PC-3 (cell line): ENCODE results near the gene ZNF343. TPM values are rescaled to one million over a fixed set of nuclear protein-coding genes. Genes with fewer than 3 reads are reported as not detected.

ENCODE experiments used
- ATAC-seq: fragments of 200-7000 bp; cut with Tn5 transposase; 2 replicates; pipeline ENCODE4 v1.9.1; 2020; ENCODE audit warnings: mild to moderate bottlenecking, moderate library complexity
- BruUV-seq: library from RNA; stranded (reverse); fragments of 400-500 nt; replicated peaks from 2 replicates; lab custom pipeline; 2021; lab: Mats Ljungman, UMichigan
- CTCF ChIA-PET: fragments of 300-600 bp; sonication (Branson Sonifier 250); formaldehyde crosslinking; loops from one replicate; lab custom pipeline; 2022; ENCODE audit warnings: antibody characterized with exemption; lab: Charles Lee
- POLR2A ChIA-PET: fragments of 300-600 bp; sonication (Branson Sonifier 250); formaldehyde crosslinking; loops from one replicate; lab custom pipeline; 2022; ENCODE audit warnings: antibody characterized with exemption; ENCODE audit not compliant: unreplicated experiment; lab: Charles Lee
- DNase-seq: peaks from one replicate; pipeline ENCODE4 v3.0.0-alpha.2; 2015
- H2AFZ ChIP-seq: fragments of 300-600 bp; sonication (generic); 2 replicates; pipeline ENCODE4 v1.6.0; 2016; ENCODE audit warnings: antibody characterized with exemption, low read length
- H3F3A ChIP-seq: fragments of 300-600 bp; sonication (generic); one replicate; pipeline ENCODE4 v1.6.0; 2017; ENCODE audit warnings: antibody characterized with exemption, low read length, control low read depth, mild to moderate bottlenecking; ENCODE audit not compliant: unreplicated experiment
- H3K27ac ChIP-seq: fragments of 300-600 bp; sonication (generic); 2 replicates; pipeline ENCODE4 v1.5.1; 2016; ENCODE audit warnings: mild to moderate bottlenecking, low read length
- H3K27me3 ChIP-seq: fragments of 300-600 bp; sonication (generic); 2 replicates; pipeline ENCODE4 v1.6.1; 2016; ENCODE audit warnings: low read length, mixed read lengths
- H3K36me3 ChIP-seq: fragments of 300-600 bp; sonication (generic); 2 replicates; pipeline ENCODE4 v1.6.1; 2016; ENCODE audit warnings: low read depth, mixed run types, low read length, mixed read lengths
- H3K4me1 ChIP-seq: fragments of 300-600 bp; sonication (generic); 2 replicates; pipeline ENCODE4 v1.5.1; 2016; ENCODE audit warnings: low read length; ENCODE audit not compliant: insufficient read depth
- H3K4me2 ChIP-seq: fragments of 300-600 bp; sonication (generic); 2 replicates; pipeline ENCODE4 v1.6.0; 2016; ENCODE audit warnings: low read length
- H3K4me3 ChIP-seq: fragments of 300-600 bp; sonication (generic); 2 replicates; pipeline ENCODE4 v1.5.1; 2016; ENCODE audit warnings: mild to moderate bottlenecking, low read length, mixed read lengths
- H3K79me2 ChIP-seq: fragments of 300-600 bp; sonication (generic); 2 replicates; pipeline ENCODE4 v1.6.1; 2017; ENCODE audit warnings: low read length, mixed read lengths
- H3K9ac ChIP-seq: fragments of 300-600 bp; sonication (generic); 2 replicates; pipeline ENCODE4 v1.6.0; 2016; ENCODE audit warnings: mild to moderate bottlenecking, low read length
- H3K9me2 ChIP-seq: fragments of 300-600 bp; sonication (generic); replicated peaks from 2 replicates; pipeline ENCODE4 v1.6.1; 2016; ENCODE audit warnings: mixed run types, low read length, mixed read lengths
- H3K9me3 ChIP-seq: fragments of 300-600 bp; sonication (generic); 2 replicates; pipeline ENCODE4 v1.6.1; 2016; ENCODE audit warnings: low read length, mixed read lengths
- H4K20me1 ChIP-seq: fragments of 300-600 bp; sonication (generic); 2 replicates; pipeline ENCODE4 v1.6.1; 2016; ENCODE audit warnings: low read length, mixed read lengths
- CTCF ChIP-seq: fragments of 300-600 bp; sonication (generic); conservative IDR thresholded peaks from 2 replicates; pipeline ENCODE4 v1.5.1; 2017; ENCODE audit warnings: antibody characterized with exemption, low read depth, mild to moderate bottlenecking, low read length
- EZH2 ChIP-seq: fragments of 300-600 bp; sonication (generic); IDR thresholded peaks from one replicate; pipeline ENCODE4 v1.6.1; 2017; ENCODE audit warnings: antibody characterized with exemption, mild to moderate bottlenecking, low read length; ENCODE audit not compliant: unreplicated experiment
- EZH2phosphoT487 ChIP-seq: fragments of 300-600 bp; sonication (generic); IDR thresholded peaks from 2 replicates; pipeline ENCODE4 v1.6.1; 2018; ENCODE audit warnings: mild to moderate bottlenecking, antibody characterized with exemption, low read length, borderline replicate concordance
- intact Hi-C: fragments of 100-400 bp; cut with micrococcal nuclease; formaldehyde crosslinking; loops from 2 replicates; pipeline ENCODE4 v1.9.0; 2023
- total RNA-seq: library from RNA; depleted of rRNA; stranded (reverse); fragments of >200 nt; gene quantifications from 2 replicates; pipeline ENCODE4 v1.2.3, GENCODE V29; 2014

The ZNF343 gene
- total RNA-seq, 1 experiment from 2014 or later = 7.7 TPM

- no peak for TF ChIP-seq EZH2
- ATAC-seq (no peak), DNase-seq (no peak)
- Histone ChIP-seq H3F3A (no peaks in the 10 kb centered on the region), H3K36me3 (no peaks in the 10 kb centered on the region), H3K9me2 (no peaks in the 10 kb centered on the region), H3K9me3 (no peaks in the 10 kb centered on the region), H3K4me1 (no peaks in the 10 kb centered on the region), H2AFZ (no peak overlapping the region), H3K27me3 (peaks cover 4% of the 10 kb centered on the region; the same call in 1 of the 2 replicates), H4K20me1 (no peaks in the 10 kb centered on the region), H3K4me2 (no peak overlapping the region), H3K27ac (no peak overlapping the region), H3K4me3 (no peak overlapping the region), H3K79me2 (no peaks in the 10 kb centered on the region), H3K9ac (no peak overlapping the region)
- no TSS peak for BruUV-seq
- intact Hi-C loops = no loop called here
- ChIA-PET CTCF (no interaction called here), POLR2A (no interaction called here)
Measured at GRCh38 chr20:2516399-2516798, 7.7 kb upstream of the ZNF343 start.

- CTCF ChIA-PET = interaction anchor here (0.6 kb wide), 1 partner anchor 10 kb away, joined by 3 read pairs; no protein-coding TSS in a partner anchor
- H3K4me2 ChIP-seq = no peak overlapping the region
- H3K4me3 ChIP-seq = no peak overlapping the region
- H3K9me2 ChIP-seq = no peaks in the 10 kb centered on the region
- H3K36me3 ChIP-seq = no peaks in the 10 kb centered on the region
- H3K9me3 ChIP-seq = no peaks in the 10 kb centered on the region
- no TSS peak for BruUV-seq
- no peaks in the 10 kb centered on the region for H3F3A ChIP-seq
- intact Hi-C loops = no loop called here
- peaks cover 4% of the 10 kb centered on the region; the same call in 1 of the 2 replicates for H3K27me3 ChIP-seq
- H2AFZ ChIP-seq = no peak overlapping the region
- no peaks in the 10 kb centered on the region for H3K79me2 ChIP-seq
- H3K9ac ChIP-seq = no peak overlapping the region
- H3K27ac ChIP-seq = no peak overlapping the region
- TF ChIP-seq EZH2 (no peak), CTCF (no peak), EZH2phosphoT487 (no peak)
- ATAC-seq = no peak
- POLR2A ChIA-PET = no interaction called here
- DNase-seq = no peak
- H4K20me1 ChIP-seq = no peaks in the 10 kb centered on the region
- H3K4me1 ChIP-seq = no peaks in the 10 kb centered on the region
Measured at GRCh38 chr20:2515203-2515602, 6.5 kb upstream of the ZNF343 start.

- ChIA-PET POLR2A (no interaction called here), CTCF (interaction anchor here (0.6 to 1.1 kb wide), 2 partner anchors 13 to 15 kb away, joined by 3 read pairs; no protein-coding TSS in a partner anchor)
- ATAC-seq (no peak), DNase-seq (no peak)
- intact Hi-C loops = loop anchor here (1.0 kb wide), 1 partner anchor 39 kb away; the partner anchor contains the start of gene SNRPB
- no peak overlapping the region for H3K9ac ChIP-seq
- no peaks in the 10 kb centered on the region for H3K9me3 ChIP-seq
- no peaks in the 10 kb centered on the region for H3K9me2 ChIP-seq
- no peak overlapping the region for H3K27ac ChIP-seq
- BruUV-seq = no TSS peak
- no peaks in the 10 kb centered on the region for H3F3A ChIP-seq
- TF ChIP-seq EZH2 (no peak), EZH2phosphoT487 (no peak), CTCF (no peak)
- no peak overlapping the region for H3K4me3 ChIP-seq
- H3K4me2 ChIP-seq = peak overlapping the region; percentile 95; the same call in 1 of the 2 replicates
- peaks cover 4% of the 10 kb centered on the region; the same call in 1 of the 2 replicates for H3K27me3 ChIP-seq
- H4K20me1 ChIP-seq = no peaks in the 10 kb centered on the region
- H3K4me1 ChIP-seq = peaks cover 16% of the 10 kb centered on the region
- H3K36me3 ChIP-seq = no peaks in the 10 kb centered on the region
- H2AFZ ChIP-seq = no peak overlapping the region
- H3K79me2 ChIP-seq = peaks cover 18% of the 10 kb centered on the region
Measured at GRCh38 chr20:2509794-2510193, 1.1 kb upstream of the ZNF343 start.
